Prostate gland (tissue), 2 donors: ENCODE results near the gene RACGAP1.

Source experiments
- CTCF ChIP-seq, 4 experiments: fragments of 200-600 bp in 2 of 4; fragments of 450-650 bp in 2 of 4; sonication (generic) in 2 of 4; IDR thresholded peaks; 1 replicate in 3 of 4; 2 replicates in 1 of 4; pipeline ENCODE4 v1.5.1; 2016 to 2019; ENCODE audit warnings: antibody characterized with exemption in 4 of 4, mild to moderate bottlenecking in 2 of 4, moderate library complexity in 2 of 4
- POLR2A ChIP-seq: fragments of 450-650 bp; IDR thresholded peaks from one replicate; pipeline ENCODE4 v1.6.1; 2016; ENCODE audit warnings: antibody characterized with exemption, mild to moderate bottlenecking

- TF ChIP-seq CTCF (IDR thresholded peaks at IDR 0.05), result peak; percentile 74 to 91 (median 79)
- no peak for TF ChIP-seq POLR2A
Measured at GRCh38 chr12:50055831-50056638, 30.7 kb upstream of the RACGAP1 start.
